ENCODE data around the gene HEPACAM. TPM values are rescaled to one million over a fixed set of nuclear protein-coding genes. Genes with fewer than 3 reads are reported as not detected.

HEPACAM gene
- total RNA-seq, 2 donors from 2014 or later, result 0.83 TPM; not detected in 1

DNA sequence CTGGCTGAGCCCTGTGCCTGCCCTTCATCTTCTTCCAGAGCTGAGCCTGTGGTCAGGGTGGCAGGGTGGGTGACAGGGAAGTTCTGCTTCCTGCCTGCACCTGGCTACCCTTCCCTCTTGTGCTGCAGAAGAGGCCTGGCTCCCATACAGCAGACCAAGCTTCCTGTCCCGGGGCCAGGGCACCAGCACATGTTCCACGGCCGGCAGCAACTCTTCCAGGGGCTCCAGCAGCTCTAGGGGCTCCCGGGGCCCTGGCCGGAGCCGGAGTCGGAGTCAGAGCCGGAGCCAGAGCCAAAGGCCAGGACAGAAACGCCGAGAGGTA, 55.6 kb downstream of the HEPACAM start:
- TF ChIP-seq, protein P1, sequence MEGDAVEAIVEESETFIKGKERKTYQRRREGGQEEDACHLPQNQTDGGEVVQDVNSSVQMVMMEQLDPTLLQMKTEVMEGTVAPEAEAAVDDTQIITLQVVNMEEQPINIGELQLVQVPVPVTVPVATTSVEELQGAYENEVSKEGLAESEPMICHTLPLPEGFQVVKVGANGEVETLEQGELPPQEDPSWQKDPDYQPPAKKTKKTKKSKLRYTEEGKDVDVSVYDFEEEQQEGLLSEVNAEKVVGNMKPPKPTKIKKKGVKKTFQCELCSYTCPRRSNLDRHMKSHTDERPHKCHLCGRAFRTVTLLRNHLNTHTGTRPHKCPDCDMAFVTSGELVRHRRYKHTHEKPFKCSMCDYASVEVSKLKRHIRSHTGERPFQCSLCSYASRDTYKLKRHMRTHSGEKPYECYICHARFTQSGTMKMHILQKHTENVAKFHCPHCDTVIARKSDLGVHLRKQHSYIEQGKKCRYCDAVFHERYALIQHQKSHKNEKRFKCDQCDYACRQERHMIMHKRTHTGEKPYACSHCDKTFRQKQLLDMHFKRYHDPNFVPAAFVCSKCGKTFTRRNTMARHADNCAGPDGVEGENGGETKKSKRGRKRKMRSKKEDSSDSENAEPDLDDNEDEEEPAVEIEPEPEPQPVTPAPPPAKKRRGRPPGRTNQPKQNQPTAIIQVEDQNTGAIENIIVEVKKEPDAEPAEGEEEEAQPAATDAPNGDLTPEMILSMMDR (IDR thresholded peaks at IDR 0.05), result no peak
- Histone ChIP-seq H3K36me3 (no peaks in the 10 kb centered on the region), H3K4me1 (peaks cover 0 to 34% of the 10 kb centered on the region in 2 donors), H3K27ac (no peak overlapping the region), H3K27me3 (peaks cover 0 to 3% of the 10 kb centered on the region in 2 donors), H3K9me3 (no peaks in the 10 kb centered on the region), H3K4me3 (no peak overlapping the region)
- no peak for DNase-seq (ENCODE audit: low spot score)

DNA sequence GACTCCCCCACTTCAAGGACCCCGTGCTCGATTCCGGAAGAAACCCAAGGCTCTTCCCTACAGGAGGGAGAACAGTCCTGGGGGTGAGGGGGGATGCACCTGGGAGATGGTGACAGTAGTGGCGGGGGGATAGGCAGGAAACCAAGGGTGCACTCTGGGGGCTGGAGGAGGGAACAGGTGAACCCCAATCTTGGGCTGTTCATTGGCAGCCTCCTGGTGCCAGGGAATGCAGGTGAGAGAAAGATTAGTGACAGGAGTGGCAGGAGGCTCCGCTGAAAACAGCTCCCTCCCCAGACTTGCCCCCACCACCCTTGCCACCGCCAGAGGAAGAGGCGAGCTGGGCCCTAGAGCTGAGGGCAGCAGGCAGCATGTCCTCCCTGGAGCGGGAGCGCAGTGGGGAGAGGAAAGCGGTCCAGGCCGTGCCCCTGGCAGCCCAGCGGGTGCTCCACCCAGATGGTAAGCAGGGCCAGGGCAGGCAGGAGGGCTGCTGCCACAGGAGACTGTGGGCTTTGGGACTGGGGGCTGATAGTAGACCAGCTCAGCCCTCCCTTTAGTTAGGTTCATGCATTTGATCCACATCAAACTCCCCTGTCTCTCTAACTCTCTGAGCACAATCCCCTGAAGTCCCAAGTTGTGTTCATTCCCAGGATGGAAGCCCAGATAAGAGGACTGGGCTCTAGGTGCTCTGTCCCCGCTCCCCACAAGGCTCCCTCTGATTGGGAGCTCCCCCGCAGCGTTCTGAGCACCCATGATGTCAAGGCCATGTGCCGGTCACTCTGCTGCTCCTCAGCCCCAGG, 56.2 kb downstream of the HEPACAM start:
- Histone ChIP-seq H3K27ac (no peak overlapping the region), H3K36me3 (no peaks in the 10 kb centered on the region), H3K4me1 (peaks cover 0 to 34% of the 10 kb centered on the region in 2 donors), H3K27me3 (peaks cover 0 to 3% of the 10 kb centered on the region in 2 donors), H3K4me3 (no peak overlapping the region), H3K9me3 (no peaks in the 10 kb centered on the region)
- DNase-seq (ENCODE audit: low spot score), result no peak
- TF ChIP-seq, protein P1 (IDR thresholded peaks at IDR 0.05), result no peak

DNA sequence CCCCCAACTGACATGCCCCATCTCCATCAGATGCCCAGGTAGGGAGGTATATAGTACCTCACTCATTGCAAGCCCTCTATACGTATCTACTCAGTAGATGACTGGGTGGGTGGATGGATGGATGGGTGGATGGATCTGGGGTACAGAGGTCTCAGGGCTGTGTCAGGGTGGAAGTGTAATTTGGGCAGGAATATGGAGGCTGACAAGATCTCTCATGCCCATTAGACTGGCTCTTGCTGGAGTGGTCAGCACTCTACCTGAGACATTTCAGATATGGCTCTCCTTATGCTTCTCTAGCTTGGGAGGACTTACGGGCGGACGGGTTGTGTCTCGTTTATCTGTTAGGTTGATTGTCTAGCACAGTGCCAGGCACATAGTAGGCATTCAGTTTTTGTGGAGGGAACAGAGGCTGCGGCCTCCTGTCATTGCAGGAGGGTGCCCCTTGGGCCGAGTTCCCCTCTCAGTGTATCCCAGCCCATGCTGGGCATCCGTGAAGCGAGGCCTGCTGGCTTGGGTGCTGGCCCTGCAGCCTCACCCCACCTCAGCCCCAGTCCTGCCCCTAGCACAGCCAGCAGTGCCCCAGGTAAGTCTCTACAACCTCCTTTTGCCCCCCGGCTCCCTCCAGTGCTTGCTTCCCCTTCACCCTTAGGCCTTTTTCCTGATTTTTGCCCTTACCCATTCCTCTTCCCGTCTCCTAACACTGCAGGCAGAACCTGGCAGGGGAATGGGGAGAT, 56.9 kb downstream of the HEPACAM start:
- TF ChIP-seq, protein P1 (IDR thresholded peaks at IDR 0.05), result no peak
- Histone ChIP-seq H3K27me3 (peaks cover 0 to 3% of the 10 kb centered on the region in 2 donors), H3K27ac (no peak overlapping the region), H3K4me3 (no peak overlapping the region), H3K36me3 (no peaks in the 10 kb centered on the region), H3K9me3 (no peaks in the 10 kb centered on the region), H3K4me1 (peaks cover 0 to 32% of the 10 kb centered on the region in 2 donors)
- no peak for DNase-seq (ENCODE audit: low spot score)

DNA sequence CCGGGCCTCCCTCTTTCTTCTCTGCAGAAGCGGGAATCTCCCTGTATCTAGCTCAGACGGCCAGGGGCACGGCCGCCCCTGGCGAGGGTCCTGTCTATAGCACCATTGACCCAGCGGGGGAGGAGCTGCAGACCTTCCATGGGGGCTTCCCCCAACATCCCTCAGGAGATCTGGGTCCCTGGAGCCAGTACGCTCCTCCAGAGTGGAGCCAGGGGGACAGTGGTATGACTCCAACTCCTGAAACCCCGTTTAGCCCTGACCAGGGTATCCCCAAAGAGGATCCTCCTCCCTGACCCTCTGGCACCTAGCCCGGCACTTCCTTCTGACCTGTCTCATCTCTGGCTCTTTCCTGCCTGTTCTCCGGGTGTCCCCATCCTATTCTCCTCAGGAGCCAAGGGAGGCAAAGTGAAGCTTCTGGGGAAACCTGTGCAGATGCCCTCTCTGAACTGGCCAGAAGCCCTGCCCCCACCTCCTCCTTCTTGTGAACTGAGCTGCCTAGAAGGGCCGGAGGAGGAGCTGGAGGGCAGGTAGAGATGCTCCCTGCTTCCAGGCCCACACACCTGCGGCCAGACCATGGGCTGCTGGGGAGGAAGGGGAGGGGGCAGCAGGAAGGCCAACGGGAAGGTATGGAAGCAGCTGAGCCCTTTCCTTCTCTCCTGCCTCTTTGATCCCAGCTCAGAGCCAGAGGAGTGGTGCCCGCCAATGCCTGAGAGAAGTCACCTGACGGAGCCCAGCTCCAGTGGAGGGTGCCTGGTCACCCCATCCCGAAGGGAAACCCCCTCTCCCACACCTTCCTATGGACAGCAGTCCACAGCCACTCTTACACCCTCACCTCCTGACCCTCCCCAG, 57.7 kb downstream of the HEPACAM start:
- TF ChIP-seq, protein P1 (IDR thresholded peaks at IDR 0.05), result no peak
- H3K27me3 ChIP-seq, result peaks cover 0 to 3% of the 10 kb centered on the region in 2 donors
- DNase-seq (ENCODE audit: low spot score), result no peak
- H3K9me3 ChIP-seq, result no peaks in the 10 kb centered on the region
- peaks cover 0 to 29% of the 10 kb centered on the region in 2 donors for H3K4me1 ChIP-seq
- H3K36me3 ChIP-seq, result no peaks in the 10 kb centered on the region
- peak overlapping the region in 1 of 2 donors; percentile 82 for H3K27ac ChIP-seq
- H3K4me3 ChIP-seq, result no peak overlapping the region

DNA sequence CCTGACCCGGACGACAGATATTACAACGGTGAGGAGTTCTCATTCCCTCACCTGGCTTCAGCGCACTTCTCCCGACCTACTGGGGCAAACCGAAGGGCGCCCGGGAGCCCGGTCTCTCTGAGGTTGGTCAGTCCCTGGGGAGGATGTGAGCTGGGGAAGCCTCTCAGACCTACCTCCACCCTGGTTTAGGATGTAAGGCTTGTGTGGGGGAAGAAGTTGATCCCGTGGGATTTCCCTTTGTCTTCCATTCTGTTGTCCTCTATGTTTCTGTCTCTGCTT, 58.3 kb downstream of the HEPACAM start:
- peaks cover 0 to 23% of the 10 kb centered on the region in 2 donors for H3K4me1 ChIP-seq
- H3K36me3 ChIP-seq, result no peaks in the 10 kb centered on the region
- H3K27me3 ChIP-seq, result peaks cover 0 to 3% of the 10 kb centered on the region in 2 donors
- H3K9me3 ChIP-seq, result no peaks in the 10 kb centered on the region
- TF ChIP-seq, protein P1 (IDR thresholded peaks at IDR 0.05), result no peak
- peak overlapping the region; percentile 53 to 57 for H3K4me3 ChIP-seq
- peak overlapping the region in 1 of 2 donors; percentile 82 for H3K27ac ChIP-seq
- no peak for DNase-seq (ENCODE audit: low spot score)
